Embryonic facial prominence (tissue), 1 donor: ENCODE results near the gene BRMS1L.
"Not testable (repeated sequence)": the region's sequence is repeated elsewhere in the genome, so short reads cannot be mapped to it uniquely, and the experiment has no call there.

Experiments
- DNase-seq: peaks from one replicate; pipeline ENCODE4 v3.0.0-alpha.2; 2016; ENCODE audit errors: extremely low spot score

The BRMS1L gene

DNA sequence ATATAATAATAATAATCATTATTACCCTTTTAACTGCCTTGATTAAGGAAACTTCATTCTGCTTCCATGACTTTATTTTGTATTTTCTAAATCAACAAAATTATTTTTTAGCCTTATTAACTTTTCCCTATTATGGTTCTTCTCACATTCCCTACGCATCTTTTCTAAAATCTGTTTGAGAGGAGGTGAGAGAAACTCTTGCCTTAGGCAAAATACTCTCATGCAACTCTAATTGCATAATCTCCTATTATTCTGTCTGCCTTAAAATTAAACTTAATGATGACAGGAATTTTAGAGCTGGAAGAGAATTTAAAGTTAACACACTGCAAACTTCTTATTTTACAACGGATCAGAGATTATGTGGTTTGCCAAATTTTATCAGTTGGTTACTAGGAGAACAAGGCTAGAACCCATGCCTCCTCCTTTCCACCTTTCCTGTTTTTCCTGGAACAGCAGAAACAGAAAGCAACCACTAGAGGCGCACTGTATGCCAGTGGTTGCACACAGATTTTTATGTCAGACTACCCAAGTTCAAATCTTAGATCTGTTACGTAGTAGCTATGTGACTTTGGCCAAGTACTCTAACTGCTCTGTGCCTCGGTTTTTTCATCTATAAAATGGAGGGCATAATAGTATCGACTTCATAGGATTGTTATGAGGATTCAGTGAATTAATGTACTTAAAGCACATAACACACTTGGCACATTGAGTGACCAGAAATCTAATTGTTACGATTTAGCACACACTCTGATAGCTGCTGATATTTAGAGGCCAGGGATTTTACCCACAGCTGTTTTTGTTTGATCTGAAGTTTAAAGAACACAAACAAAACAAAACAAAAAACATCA, 4.3 kb upstream of the BRMS1L start:
- no peak for DNase-seq

- no peak for DNase-seq
Measured at GRCh38 chr14:35822501-35822900, 3.6 kb upstream of the BRMS1L start.

DNA sequence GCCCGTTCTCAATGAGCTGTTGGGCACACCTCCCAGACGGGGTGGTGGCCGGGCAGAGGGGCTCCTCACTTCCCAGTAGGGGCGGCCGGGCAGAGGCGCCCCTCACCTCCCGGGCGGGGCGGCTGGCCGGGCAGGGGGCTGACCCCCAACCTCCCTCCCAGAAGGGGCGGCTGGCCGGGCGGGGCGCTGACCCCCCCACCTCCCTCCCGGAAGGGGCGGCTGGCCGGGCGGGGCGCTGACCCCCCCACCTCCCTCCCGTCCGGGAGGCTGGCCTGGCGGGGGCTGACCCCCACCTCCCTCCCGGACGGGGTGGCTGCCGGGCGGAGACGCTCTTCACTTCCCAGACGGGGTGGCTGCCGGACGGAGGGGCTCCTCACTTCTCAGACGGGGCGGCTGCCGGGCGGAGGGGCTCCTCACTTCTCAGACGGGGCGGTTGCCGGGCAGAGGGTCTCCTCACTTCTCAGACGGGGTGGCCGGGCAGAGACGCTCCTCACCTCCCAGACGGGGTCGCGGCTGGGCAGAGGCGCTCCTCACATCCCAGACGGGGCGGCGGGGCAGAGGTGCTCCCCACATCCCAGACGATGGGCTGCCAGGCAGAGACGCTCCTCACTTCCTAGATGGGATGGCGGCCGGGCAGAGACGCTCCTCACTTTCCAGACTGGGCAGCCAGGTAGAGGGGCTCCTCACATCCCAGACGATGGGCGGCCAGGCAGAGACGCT, 1.5 kb upstream of the BRMS1L start:
- DNase-seq: not testable (repeated sequence)

- no peak for DNase-seq
Measured at GRCh38 chr14:35825968-35826217, 245 bp upstream of the BRMS1L start.

- no peak for DNase-seq
Measured at GRCh38 chr14:35826952-35827416, 846 bp downstream of the BRMS1L start.

DNA sequence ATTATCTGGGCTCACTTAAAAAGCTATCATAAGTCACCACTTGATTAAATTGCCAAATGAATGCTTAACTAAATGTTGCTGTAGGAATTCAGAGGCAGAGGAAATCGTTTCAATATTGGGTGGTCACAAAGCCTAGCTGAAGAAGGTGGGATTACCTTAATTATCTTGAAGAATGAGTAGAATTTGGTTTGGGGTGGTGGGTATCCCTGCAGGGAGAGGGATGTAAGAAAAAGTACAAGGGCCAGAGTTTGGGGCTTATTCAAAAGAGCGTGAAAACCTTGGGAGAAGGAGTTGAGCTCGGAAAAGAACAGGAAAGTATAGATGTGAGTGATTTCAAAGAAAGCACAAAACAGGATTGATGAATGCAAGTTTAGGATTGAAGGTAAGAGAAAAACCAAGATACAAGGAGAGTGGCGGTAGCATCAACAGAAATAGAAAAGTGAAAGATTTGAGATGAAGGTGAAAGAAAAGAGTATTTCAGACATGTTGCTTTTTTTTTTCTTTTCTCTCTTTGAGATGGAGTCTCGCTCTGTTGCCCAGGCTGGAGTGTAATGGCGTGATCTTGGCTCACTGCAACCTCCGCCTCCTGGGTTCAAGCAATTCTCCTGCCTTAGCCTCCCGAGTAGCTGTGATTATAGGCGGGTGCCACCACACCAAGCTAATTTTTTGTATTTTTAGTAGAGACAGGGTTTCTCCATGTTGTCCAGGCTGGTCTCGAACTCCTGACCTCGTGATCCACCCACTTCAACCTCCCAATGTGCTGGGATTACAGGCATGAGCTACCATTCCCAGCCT, 1.7 kb downstream of the BRMS1L start:
- no peak for DNase-seq

GRCh38 chr14:35829449-35829848, 3.3 kb downstream of the BRMS1L start:
- DNase-seq: no peak

DNA sequence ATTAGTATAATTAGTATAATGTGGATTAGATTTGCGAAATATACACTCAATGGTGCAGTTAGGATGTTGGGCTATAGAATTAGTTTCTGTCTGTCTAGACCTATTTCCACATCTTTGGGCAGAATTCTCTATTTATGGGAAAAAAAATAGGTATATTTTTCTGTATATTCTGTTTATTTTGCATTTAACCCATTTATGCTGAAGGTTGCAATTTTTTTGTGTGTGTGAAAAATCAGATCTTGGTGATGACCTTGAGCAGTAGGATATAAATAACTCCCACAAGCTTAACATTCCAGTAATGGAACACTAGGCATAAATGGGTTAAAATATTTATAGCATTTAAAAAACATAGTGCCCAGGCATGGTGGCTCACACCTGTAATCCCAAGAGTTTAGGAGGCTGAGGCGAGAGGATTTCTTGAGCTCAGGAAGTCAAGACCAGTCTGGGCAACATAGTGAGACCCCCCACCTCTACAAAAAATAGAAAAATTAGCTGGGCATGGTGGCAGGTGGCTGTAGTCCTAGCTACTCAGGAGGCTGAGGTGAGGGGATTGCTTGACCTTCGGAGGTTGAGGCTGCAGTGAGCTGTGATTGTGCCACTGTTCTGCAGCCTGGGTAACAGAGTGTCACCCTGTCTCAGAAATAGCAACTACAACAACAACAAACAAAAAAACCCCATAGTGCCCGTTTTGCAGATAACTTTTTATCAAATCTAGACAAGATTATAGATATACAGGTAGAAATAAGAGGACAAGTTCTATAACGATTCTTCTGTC, 9.3 kb downstream of the BRMS1L start:
- DNase-seq: no peak

DNA sequence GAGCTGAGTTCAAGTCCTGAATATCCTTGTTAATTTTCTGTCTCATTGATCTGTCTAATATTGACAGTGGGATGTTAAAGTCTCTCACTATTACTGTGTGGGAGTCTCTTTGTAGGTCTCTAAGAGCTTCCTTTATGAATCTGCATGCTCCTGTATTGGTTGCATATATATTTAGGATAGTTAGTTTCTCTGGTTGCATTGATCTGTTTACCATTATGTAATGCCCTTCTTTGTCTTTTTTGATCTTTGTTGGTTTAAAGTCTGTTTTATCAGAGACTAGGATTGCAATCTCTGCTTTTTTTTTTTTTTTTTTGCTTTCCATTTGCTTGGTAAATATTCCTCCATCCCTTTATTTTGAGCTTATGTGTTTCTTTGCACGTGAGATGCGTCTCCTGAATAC, 15.6 kb downstream of the BRMS1L start:
- not testable (repeated sequence) for DNase-seq

DNA sequence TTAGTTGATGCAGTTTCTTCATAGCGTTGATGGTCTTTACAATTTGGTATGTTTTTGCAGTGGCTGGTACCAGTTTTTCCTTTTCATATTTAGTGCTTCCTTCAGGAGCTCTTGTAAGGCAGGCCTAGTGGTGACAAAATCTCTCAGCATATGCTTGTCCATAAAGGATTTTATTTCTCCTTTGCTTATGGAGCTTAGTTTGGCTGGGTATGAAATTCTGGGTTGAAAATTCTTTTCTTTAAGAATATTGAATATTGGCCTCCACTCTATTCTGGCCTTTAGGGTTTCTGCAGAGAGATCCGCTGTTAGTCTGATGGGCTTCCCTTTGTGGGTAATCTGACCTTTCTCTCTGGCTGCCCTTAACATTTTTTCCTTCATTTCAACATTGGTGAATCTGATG, 16.1 kb downstream of the BRMS1L start:
- DNase-seq: not testable (repeated sequence)

- DNase-seq: no peak
Measured at GRCh38 chr14:35844494-35844893, 18.4 kb downstream of the BRMS1L start.

DNA sequence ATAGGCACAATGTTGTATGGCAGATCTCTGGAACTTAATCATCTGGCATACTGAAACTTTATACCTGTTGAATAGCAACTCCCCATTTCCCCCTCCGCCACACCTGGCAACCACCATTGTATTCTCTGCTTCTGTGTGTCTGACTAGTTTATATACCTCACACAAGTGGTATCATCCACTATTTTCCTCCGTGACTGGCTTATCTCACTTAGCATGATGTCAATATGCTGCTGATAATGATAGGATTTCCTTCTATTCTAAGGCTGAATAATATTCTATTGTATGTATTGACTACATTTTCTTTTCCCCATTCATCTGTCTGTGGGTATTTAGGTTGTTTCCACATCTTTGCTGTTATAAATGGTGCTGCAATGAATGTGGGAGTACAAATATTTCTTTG, 21.5 kb downstream of the BRMS1L start:
- no peak for DNase-seq

DNA sequence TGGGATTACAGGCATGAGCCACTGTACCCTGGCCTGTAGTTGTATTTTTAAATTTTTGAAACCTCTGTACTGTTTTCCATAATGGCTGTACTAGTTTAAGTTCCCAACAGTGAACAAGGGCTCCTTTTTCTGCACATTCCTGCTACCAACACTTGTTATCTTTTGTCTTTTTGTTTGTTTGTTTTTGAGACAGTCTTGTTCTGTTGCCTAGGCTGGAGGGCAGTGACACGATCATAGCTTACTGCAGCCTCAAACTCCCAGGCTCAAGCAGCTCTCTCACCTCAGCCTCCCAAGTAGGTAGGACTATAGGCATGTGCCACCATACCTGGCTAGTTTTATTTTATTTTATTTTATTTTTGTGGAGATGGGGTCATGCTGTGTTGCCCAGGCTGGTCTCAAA, 23.0 kb downstream of the BRMS1L start:
- no peak for DNase-seq

DNA sequence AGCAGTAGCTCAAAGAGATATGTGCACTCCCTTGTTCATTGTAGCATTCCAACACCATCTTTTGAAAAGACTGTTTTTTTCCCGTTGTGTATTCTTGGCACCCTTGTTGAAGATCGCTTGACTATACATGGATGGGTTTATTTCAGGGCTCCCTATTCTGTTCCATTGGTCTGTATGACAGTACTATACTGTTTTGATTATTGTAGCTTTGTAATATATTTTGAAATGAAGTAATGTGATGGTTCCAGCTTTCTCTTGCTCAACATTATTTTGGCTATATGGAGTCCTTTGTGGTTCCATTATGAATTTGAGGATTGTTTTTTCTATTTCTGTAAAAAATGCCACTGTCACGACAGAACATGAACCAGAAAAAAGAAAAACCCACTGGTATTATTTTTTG, 25.7 kb downstream of the BRMS1L start:
- DNase-seq: no peak

GRCh38 chr14:35853225-35853624, 27.1 kb downstream of the BRMS1L start:
- no peak for DNase-seq

- no peak for DNase-seq
Measured at GRCh38 chr14:35854696-35855270, 28.6 kb downstream of the BRMS1L start.

DNA sequence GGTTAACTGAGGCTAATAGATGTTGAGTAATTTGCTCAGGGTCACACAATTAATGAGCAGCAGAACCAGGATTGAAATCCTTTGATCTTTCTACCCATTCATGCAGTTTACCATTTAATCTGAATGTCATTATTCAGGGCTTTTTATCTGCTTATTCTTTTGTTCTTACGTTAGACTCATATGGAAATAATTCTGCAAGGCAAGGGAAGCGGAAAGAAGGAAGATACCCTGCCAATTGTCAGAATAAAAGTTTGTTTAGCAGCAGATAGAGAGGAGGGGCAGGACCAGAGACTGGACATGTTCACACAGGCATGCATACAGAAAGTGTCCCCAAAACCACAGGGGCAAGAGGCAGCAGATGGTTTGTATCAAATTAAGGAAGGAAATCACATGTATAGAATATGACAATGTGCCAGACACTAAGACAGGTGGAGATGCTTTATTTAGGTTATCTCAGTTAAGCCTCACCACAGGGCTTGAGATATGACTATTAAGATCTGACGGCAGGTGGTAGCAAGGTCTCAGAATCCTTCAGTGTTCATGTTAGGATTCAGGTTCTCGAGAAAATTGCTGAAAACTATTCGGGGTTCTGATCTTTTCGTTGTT, 29.8 kb downstream of the BRMS1L start:
- no peak for DNase-seq

DNA sequence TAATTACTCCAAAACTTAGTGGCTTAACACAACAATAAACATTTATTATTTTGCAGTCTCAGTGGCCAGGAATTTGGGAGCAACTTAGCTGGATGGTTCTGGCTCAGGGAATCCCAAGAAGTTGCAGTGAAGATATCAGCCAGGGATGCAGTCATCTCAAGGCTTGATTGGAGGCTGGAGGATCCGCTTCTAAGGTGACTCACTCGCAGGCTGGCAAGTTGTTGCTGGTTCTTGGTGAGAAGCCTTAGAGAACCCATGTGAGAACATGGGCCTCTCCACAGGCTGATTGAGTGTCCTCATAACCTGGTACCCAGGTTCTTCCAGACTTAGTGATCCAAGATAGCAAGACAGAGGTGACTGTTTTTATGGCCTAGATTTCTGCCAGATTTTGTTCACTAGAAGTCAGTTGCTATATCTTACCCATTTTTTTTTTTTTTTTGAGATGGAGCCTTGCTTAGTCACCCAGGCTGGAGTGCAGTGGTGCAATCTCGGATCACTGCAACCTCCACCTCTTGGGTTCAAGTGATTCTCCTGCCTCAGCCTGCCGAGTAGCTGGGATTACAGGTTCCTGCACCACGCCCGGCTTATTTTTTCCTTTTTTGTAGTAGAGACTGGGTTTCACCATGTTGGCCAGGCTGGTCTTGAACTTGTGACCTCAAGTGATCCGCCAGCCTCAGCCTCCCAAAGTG, 32.5 kb downstream of the BRMS1L start:
- no peak for DNase-seq

- DNase-seq: no peak
Measured at GRCh38 chr14:35861204-35861868, 35.2 kb downstream of the BRMS1L start.
